ENCODE results near the gene XRN2.

XRN2 gene

GRCh38 chr20:21265261-21266190 lies 37.6 kb upstream of the XRN2 start:
- TF ChIP-seq FOXP2 (optimal IDR thresholded peaks at IDR 0.05; ENCODE audit: borderline replicate concordance, extremely low read depth, extremely low read length, insufficient read depth) (no peak), TAF1 (IDR thresholded peaks at IDR 0.05; ENCODE audit: borderline replicate concordance, insufficient read depth, low read length) (no peak)

GRCh38 chr20:21266191-21266536 lies 37.0 kb upstream of the XRN2 start:
- TF ChIP-seq REST (IDR thresholded peaks at IDR 0.05; ENCODE audit: insufficient read depth in 1 of 2, low read depth in 2 of 2, low read length in 2 of 2) (no peak), FOXP2 (optimal IDR thresholded peaks at IDR 0.05; ENCODE audit: borderline replicate concordance, extremely low read depth, extremely low read length, insufficient read depth) (no peak), POLR2AphosphoS5 (IDR thresholded peaks at IDR 0.05; ENCODE audit: low read depth, low read length) (no peak)

- TF ChIP-seq POLR2AphosphoS5 (IDR thresholded peaks at IDR 0.05; ENCODE audit: low read depth, low read length) (no peak), TAF1 (IDR thresholded peaks at IDR 0.05; ENCODE audit: borderline replicate concordance, insufficient read depth, low read length) (no peak), REST (IDR thresholded peaks at IDR 0.05; ENCODE audit: insufficient read depth in 1 of 2, low read depth in 2 of 2, low read length in 2 of 2) (no peak), SIN3A (IDR thresholded peaks at IDR 0.05; ENCODE audit: borderline replicate concordance, insufficient read depth, low read length) (no peak), FOXP2 (optimal IDR thresholded peaks at IDR 0.05; ENCODE audit: borderline replicate concordance, extremely low read depth, extremely low read length, insufficient read depth) (no peak)
Observed at GRCh38 chr20:21269772-21270171, 33.4 kb upstream of the XRN2 start.

GRCh38 chr20:21270806-21271205 lies 32.3 kb upstream of the XRN2 start:
- no peak for TF ChIP-seq REST (IDR thresholded peaks at IDR 0.05; ENCODE audit: insufficient read depth in 1 of 2, low read depth in 2 of 2, low read length in 2 of 2)
- no peak for TF ChIP-seq FOXP2 (optimal IDR thresholded peaks at IDR 0.05; ENCODE audit: borderline replicate concordance, extremely low read depth, extremely low read length, insufficient read depth)
- no peak for TF ChIP-seq SIN3A (IDR thresholded peaks at IDR 0.05; ENCODE audit: borderline replicate concordance, insufficient read depth, low read length)
- no peak for TF ChIP-seq TAF1 (IDR thresholded peaks at IDR 0.05; ENCODE audit: borderline replicate concordance, insufficient read depth, low read length)
- TF ChIP-seq POLR2AphosphoS5 (IDR thresholded peaks at IDR 0.05; ENCODE audit: low read depth, low read length): no peak

- TF ChIP-seq REST (IDR thresholded peaks at IDR 0.05; ENCODE audit: insufficient read depth in 1 of 2, low read depth in 2 of 2, low read length in 2 of 2): no peak
- no peak for TF ChIP-seq SIN3A (IDR thresholded peaks at IDR 0.05; ENCODE audit: borderline replicate concordance, insufficient read depth, low read length)
- TF ChIP-seq TAF1 (IDR thresholded peaks at IDR 0.05; ENCODE audit: borderline replicate concordance, insufficient read depth, low read length): no peak
- TF ChIP-seq POLR2AphosphoS5 (IDR thresholded peaks at IDR 0.05; ENCODE audit: low read depth, low read length): no peak
- no peak for TF ChIP-seq FOXP2 (optimal IDR thresholded peaks at IDR 0.05; ENCODE audit: borderline replicate concordance, extremely low read depth, extremely low read length, insufficient read depth)
Observed at GRCh38 chr20:21272279-21272678, 30.9 kb upstream of the XRN2 start.

Measured in PFSK-1 (cell line).